Hematopoietic multipotent progenitor cell treated with erythropoietin and hydrocortisone succinate and interleukin-3 and kit ligand, for 15 days (in vitro differentiated cells): ENCODE measurements around the gene CCDC97.
"Not testable (repeated sequence)": the region's sequence is repeated elsewhere in the genome, so short reads cannot be mapped to it uniquely, and the experiment has no call there.

Experiments used
- DNase-seq: peaks from one replicate; pipeline ENCODE4 v3.0.0-alpha.2; 2015; ENCODE audit warnings: low spot score

The CCDC97 gene

DNA sequence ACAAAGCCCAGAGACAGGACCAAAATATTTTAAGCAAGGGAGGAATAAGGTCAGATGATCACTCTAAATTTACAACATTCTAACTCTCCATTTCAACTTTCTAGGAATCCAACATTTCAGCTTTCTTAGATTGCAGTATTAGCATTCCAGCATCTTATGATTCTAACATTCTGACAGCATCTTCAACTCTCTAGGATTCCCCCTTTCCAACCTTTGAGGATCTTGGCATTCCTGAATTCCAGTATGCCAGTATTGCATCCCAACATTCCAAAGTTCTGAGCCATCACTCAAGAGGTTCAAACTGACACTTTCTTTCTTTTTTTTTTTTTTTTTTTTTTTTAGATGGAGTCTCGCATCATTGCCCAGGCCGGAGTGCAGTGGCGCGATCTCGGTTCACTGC, 30.0 kb downstream of the CCDC97 start:
- no peak for DNase-seq

DNA sequence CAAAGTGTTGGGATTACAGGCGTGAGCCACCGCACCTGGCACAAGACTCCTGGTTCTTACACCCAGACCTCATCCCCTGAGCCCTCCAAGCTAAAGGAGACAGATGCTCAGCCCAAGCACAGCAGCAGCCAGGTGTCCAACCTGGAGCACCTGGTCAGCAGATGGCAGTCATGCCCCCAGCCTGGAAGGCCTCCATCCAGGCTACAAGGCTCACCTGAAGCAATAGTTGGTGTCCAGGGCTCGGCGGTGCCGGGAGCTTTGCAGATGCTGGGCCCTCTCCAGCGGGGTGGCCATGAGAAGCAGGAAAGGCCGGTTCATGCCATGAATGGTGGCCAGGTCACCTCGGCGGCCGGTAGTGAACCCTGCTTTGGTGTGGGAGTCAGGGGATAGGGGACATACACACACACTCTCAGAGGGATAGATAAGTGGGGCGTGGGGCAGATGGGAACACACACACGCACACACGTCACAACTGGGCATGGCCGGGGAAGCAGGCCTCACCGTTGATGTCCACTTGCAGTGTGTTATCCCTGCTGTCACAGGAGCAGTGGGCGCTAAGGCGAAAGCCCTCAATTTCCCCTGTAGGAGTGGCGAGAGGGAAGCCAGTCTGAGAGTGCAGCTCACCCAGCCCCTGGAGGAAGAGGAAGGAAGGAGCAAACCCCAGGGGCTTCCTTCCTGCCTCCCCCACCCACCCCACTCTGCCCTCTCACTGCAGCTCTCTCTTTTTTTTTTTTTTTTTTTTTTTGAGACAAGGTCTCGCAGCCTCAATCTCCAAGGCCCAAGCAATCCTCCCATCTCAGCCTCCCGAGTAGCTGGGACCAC, 31.9 kb downstream of the CCDC97 start:
- no peak for DNase-seq

DNA sequence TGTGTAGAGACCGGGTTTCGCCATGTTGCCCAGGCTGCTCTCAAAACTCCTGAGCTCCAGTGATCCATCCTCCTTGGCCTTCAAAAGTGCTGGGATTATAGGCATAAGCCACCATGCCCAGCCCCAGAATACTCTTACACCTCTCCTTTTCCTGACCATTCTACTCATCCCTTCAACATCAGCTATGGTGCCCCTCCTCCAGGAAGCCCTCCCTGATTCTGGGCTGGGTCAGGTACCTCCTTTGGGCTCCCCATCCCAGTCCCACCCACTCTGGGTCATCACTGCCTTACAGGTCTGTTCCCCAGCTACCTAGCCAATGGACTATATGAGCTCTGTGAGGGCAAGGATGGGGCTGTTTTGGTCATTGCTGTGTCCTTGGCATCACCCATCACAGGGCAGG, 34.2 kb downstream of the CCDC97 start:
- no peak for DNase-seq

GRCh38 chr19:41346916-41347315, 36.9 kb downstream of the CCDC97 start:
- DNase-seq = not testable (repeated sequence)

DNA sequence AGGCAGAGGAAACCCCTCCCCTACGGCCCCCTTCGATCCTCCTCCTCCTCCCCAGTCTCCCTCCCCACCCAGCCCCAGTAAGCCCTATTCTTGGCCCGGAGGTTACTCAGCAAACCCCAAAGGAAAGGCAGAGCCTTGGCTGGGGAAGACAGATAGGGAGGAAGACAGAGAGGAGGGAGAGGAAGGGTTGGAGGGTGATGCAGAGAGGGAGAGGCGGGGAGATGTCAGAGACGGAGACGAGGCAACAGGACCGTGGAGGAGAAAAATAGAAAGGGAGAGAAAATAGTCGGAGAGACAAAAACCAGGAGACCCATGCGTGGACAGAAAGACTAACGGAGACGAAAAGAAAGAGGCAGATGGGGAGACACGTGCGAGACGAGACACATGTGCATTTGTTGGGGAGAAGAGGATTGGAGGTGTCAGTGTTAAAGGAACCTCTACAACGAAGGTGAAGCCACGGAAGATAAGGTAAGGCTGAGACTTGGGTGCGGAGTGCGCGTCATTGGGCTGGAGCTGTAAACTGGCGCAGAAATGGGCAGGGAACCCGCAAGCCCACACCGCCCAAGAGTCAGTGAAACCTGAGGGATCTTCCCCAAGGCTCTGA, 40.9 kb downstream of the CCDC97 start:
- DNase-seq = peak; percentile 39

- DNase-seq = peak; percentile 60
Measured at GRCh38 chr19:41351339-41352245, 41.6 kb downstream of the CCDC97 start.

GRCh38 chr19:41352279-41352608, 42.3 kb downstream of the CCDC97 start:
- DNase-seq = no peak

GRCh38 chr19:41352609-41353465, 42.9 kb downstream of the CCDC97 start:
- peak; percentile 54 for DNase-seq

DNA sequence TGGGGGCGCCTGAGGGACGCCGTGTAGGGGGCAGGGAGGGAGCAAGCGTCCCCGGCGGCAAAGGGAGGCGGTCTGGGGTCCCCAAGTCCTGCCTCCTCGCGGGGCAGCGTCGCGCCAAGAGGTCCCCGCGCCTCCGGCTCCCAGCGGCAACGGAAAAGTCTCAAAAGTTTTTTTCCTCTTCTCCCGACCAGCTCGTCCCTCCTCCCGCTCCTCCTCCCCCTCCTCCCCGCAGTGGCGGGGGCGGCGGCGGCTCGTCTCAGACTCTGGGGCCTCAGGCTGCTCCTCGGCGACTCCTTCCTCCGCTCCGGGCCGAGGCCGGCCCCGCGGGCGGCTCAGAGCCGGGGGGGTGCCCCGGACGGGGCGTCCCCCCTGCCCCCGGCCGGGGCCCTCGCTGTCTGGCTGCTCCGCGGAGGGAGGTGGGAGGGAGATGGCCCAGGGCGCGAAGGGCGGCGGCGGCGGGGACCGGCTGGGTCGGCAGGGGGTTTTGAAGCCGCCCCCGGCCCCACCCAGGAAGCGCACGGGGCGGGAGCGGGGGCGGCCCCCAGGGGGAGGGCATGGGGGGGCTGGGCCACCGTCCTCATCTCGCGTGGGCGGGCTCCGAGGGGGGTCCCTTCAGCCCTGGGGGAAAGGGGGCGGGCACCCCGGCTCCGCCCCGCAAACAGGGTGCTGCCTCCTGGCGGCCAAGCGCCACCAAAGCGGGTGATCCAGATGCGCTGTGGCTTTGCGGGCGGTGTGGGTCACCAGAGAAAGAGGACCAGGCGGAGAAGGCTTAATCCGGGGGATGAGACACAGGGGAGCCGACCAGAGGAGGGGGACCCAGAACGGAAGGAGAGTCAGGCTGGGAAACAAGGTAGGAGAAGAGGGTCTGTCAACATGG, 43.7 kb downstream of the CCDC97 start, which contains the start of gene TGFB1:
Gene TGFB1, minus strand, starts transcription at position 457 of the 877 bp plus-strand sequence. CDS start 878 bp downstream, outside the sequence.
- DNase-seq = peak; percentile 70

GRCh38 chr19:41354343-41354953, 44.5 kb downstream of the CCDC97 start:
- no peak for DNase-seq

DNA sequence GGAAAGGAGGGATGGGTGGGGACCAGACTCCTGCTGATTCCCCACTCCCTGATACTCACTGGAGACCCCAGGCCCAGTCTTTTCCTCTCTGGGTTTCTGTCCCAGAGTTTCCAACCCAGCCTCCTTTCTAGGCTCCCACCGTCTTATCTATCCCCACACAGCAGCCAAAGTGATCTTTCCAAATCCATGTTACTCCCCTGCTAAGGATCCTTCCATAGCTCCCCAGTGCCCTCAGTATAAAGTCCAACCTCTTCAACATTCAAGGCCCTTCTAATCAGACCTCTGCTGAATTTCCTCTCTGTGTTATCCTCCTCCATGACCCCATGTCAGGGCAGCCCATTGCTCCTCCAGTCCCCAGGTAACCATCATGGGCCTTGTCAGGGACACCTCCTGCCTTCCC, 45.1 kb downstream of the CCDC97 start:
- no peak for DNase-seq

DNA sequence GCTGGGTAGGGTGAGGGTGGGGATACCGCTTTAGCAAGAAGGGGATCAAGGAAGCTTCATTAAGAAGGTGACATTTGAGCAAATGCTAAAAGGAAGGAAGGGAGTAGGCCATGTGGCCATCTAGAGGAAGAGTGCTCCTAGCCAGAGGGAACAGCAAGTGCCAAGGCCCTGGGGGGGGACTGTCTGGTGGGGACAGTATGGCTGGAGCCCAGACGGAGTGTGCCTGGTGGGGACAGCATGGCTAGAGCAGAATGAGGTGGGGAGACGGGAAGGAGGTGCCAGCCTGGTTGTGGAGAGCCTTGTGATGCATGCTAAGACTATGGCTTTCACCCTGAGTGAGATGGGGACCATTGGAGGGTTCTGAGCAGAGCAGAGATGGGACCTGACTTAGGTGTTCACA, 45.8 kb downstream of the CCDC97 start:
- no peak for DNase-seq

DNA sequence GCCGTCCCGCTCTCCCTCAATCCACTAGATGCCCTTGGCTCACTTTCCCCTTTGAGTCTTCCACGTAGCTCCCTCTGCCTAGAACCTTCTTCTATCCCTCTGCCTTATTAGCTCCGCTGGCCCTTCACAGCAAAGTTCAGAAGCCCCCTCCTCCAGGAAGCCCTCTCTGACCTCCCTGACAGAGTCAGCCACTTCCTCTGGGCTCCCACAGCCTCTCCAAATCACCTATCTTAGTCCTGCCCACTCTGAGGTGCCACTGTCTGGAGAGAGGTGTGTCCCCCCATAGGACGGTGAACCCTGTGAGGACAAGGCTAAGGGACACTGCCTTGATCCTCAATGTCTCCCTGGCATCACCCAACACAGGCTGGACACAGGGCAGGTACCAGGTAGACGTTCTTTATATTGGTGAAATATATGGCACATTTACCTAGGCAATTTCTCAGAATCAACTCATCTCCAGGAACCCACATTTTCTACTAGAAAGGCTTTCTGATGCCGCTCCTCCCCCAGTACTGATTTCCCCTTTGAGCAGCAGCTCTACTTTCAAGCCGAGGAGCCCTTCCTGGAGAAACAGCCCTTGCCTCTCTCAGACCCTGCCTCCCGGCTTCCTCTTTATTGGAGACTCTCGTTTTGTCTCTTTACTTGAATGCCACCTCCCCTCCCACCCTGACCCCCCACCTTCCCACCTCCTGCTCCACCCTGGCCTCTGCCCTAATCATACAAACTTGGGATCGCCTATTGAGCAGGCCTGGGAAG, 47.2 kb downstream of the CCDC97 start:
- DNase-seq = no peak

- no peak for DNase-seq
Measured at GRCh38 chr19:41357746-41358145, 47.8 kb downstream of the CCDC97 start.

GRCh38 chr19:41359741-41360140, 49.8 kb downstream of the CCDC97 start:
- no peak for DNase-seq

DNA sequence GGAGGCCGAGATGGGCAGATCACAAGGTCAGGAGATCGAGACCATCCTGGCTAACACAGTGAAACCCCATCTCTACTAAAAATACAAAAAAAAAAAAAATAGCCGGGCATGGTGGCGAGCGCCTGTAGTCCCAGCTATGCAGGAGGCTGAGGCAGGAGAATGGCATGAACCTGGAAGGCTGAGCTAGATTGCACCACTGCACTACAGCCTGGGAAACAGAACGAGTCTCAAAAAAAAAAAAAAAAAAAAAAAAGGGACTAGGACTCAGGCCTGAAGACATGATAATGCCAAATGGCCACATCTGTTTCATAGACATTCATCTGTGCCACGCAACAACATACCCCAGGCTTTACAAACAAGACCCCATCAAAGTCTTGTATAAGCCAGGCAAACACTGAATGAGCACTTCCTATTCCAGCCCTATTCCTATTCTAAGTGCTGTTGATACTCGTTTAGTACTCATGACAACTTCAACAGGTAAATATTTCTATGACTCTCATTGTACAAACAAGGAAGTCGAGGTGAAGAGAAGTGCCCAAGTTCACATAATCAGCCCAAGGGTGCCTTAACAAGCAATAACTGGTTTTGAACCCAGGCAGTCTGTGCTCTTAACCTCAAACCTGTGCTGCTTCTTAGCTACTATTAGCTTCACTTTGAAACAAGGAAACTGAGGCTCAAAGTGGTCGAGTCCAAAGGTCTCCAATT, 52.3 kb downstream of the CCDC97 start:
- no peak for DNase-seq

DNA sequence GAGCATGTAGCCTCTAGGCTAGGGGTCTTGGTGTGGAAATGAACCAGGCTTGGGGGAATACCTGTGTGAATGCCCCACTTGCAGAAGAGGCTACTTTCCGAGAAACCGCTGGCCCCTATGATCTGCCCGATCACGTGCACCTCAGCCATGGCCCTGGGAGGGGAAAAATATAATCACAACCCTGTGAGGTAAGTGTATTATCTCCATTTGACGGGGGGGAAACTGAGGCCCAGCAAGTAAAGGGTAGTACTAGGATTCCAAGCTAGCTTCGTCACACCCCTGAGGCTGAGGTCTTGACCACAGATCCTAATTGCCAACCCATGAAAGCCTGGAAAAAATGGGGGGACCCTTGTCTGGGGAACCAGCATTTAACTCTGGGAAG, 53.4 kb downstream of the CCDC97 start:
- DNase-seq = no peak

- peak; percentile 99 for DNase-seq
Measured at GRCh38 chr19:41363753-41364523, 54.0 kb downstream of the CCDC97 start, which contains the start of gene B9D2. TSS of gene B9D2 (minus strand) at chr19:41364149. CDS start at chr19:41363519, 630 bp downstream.
